ENCODE results near the gene MAST4. TPM values are rescaled to one million over a fixed set of nuclear protein-coding genes. Genes with fewer than 3 reads are reported as not detected.
"Not testable (repeated sequence)": the region's sequence is repeated elsewhere in the genome, so short reads cannot be mapped to it uniquely, and the experiment has no call there.

The MAST4 gene
- total RNA-seq, 1 donor, result 12.7 TPM

GRCh38 chr5:66747607-66748006 is 151.4 kb downstream of the MAST4 start:
- TF ChIP-seq, protein P1, sequence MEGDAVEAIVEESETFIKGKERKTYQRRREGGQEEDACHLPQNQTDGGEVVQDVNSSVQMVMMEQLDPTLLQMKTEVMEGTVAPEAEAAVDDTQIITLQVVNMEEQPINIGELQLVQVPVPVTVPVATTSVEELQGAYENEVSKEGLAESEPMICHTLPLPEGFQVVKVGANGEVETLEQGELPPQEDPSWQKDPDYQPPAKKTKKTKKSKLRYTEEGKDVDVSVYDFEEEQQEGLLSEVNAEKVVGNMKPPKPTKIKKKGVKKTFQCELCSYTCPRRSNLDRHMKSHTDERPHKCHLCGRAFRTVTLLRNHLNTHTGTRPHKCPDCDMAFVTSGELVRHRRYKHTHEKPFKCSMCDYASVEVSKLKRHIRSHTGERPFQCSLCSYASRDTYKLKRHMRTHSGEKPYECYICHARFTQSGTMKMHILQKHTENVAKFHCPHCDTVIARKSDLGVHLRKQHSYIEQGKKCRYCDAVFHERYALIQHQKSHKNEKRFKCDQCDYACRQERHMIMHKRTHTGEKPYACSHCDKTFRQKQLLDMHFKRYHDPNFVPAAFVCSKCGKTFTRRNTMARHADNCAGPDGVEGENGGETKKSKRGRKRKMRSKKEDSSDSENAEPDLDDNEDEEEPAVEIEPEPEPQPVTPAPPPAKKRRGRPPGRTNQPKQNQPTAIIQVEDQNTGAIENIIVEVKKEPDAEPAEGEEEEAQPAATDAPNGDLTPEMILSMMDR (IDR thresholded peaks at IDR 0.05; ENCODE audit: extremely low read depth, low read depth, low read length), result no peak
- no peak overlapping the region for H3K4me3 ChIP-seq (ENCODE audit: insufficient read depth, low read length)
- H3K27ac ChIP-seq (ENCODE audit: low read depth, low read length), result no peak overlapping the region
- no peaks in the 10 kb centered on the region for H3K36me3 ChIP-seq (ENCODE audit: insufficient read depth, low read length)
- DNase-seq (ENCODE audit: insufficient read length, low spot score, missing footprints), result no peak
- no peaks in the 10 kb centered on the region for H4K20me1 ChIP-seq (ENCODE audit: insufficient read depth, low read length)
- peaks cover 4% of the 10 kb centered on the region for H3K27me3 ChIP-seq (ENCODE audit: insufficient read depth, low read length)
- H3K9me3 ChIP-seq (ENCODE audit: low read depth, low read length), result no peaks in the 10 kb centered on the region
- H3K4me1 ChIP-seq (ENCODE audit: insufficient read depth, low read length), result no peaks in the 10 kb centered on the region
- no peak overlapping the region for H3K4me2 ChIP-seq (ENCODE audit: insufficient read depth, low read length)
- no peak overlapping the region for H2AFZ ChIP-seq (ENCODE audit: low read length)
- no peaks in the 10 kb centered on the region for H3K79me2 ChIP-seq (ENCODE audit: insufficient read depth, low read length)

DNA sequence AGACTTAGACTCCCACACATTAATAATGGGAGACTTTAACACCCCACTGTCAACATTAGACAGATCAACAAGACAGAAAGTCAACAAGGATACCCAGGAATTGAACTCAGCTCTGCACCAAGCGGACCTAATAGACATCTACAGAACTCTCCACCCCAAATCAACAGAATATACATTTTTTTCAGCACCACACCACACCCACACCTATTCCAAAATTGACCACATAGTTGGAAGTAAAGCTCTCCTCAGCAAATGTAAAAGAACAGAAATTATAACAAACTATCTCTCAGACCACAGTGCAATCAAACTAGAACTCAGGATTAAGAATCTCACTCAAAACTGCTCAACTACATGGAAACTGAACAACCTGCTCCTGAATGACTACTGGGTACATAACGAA is 156.5 kb downstream of the MAST4 start:
- H3K27ac ChIP-seq (ENCODE audit: low read depth, low read length); H3K9me3 ChIP-seq (ENCODE audit: low read depth, low read length); H3K4me3 ChIP-seq (ENCODE audit: insufficient read depth, low read length); H3K4me2 ChIP-seq (ENCODE audit: insufficient read depth, low read length); H3K36me3 ChIP-seq (ENCODE audit: insufficient read depth, low read length); H3K4me1 ChIP-seq (ENCODE audit: insufficient read depth, low read length); DNase-seq (ENCODE audit: insufficient read length, low spot score, missing footprints); H4K20me1 ChIP-seq (ENCODE audit: insufficient read depth, low read length); H2AFZ ChIP-seq (ENCODE audit: low read length); H3K79me2 ChIP-seq (ENCODE audit: insufficient read depth, low read length): not testable (repeated sequence)
- peaks cover 11% of the 10 kb centered on the region for H3K27me3 ChIP-seq (ENCODE audit: insufficient read depth, low read length)

DNA sequence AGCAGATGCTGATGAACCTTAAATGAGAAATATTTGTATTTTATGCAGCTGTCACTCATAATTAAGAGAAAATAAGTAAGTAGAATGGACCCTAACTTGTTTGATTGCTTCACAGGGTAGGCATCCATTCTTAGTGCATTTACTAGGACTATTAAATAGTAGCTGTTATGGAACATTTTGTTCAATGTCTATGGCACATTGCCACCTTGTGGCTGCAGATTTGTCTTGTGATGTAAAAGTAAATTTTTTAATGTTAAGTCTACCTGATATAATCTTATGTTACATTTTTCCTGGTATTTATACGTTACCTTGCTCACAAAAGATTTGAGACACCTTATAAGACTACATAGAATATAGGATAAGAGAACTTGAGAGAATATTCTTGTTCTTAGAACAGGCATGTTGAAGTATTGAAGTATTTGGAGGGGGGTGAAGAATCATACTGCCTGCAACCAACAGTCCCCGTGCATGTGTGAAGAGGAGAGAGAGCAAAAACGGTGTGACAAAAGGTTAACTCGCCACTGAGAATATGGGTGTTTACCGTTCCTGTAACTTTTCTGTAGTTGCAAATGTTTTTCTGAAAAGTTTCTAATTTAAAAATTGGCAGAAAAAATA is 161.1 kb downstream of the MAST4 start:
- Histone ChIP-seq H3K36me3 (ENCODE audit: insufficient read depth, low read length) (no peaks in the 10 kb centered on the region), H2AFZ (ENCODE audit: low read length) (no peak overlapping the region), H3K9me3 (ENCODE audit: low read depth, low read length) (no peaks in the 10 kb centered on the region), H3K79me2 (ENCODE audit: insufficient read depth, low read length) (no peaks in the 10 kb centered on the region), H3K27ac (ENCODE audit: low read depth, low read length) (no peak overlapping the region), H3K4me3 (ENCODE audit: insufficient read depth, low read length) (no peak overlapping the region), H3K4me2 (ENCODE audit: insufficient read depth, low read length) (no peak overlapping the region), H3K4me1 (ENCODE audit: insufficient read depth, low read length) (no peaks in the 10 kb centered on the region), H4K20me1 (ENCODE audit: insufficient read depth, low read length) (no peaks in the 10 kb centered on the region), H3K27me3 (ENCODE audit: insufficient read depth, low read length) (peaks cover 15% of the 10 kb centered on the region)
- no peak for DNase-seq (ENCODE audit: insufficient read length, low spot score, missing footprints)
- TF ChIP-seq, protein P1 (IDR thresholded peaks at IDR 0.05; ENCODE audit: extremely low read depth, low read depth, low read length), result peak; percentile 47

DNA sequence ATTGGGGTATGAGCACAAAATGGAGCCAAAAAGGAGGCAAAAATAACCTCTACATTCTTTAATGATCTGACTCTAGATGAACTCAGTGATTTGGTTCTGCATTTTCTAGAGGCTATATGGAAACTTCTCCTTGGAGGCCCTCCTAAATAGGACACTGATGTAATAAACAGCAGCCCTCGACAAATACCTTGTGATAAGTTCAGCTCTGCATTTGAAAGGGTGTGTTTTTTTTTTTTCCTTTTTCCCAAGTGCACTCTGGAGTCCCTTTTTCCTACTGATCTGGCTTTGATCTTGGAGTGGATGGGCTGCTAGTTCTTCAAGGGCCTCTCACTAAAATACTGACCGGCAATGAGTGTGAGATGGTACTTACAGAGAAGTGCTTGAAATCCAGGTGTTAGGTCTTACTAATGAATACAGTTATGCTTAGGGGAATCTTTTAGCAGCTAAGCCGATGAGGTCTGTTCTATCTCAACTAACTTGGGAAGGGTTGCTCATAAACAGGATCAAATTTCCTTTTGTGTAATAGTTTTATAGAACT is 161.7 kb downstream of the MAST4 start:
- Histone ChIP-seq H3K4me3 (ENCODE audit: insufficient read depth, low read length) (no peak overlapping the region), H3K27ac (ENCODE audit: low read depth, low read length) (no peak overlapping the region), H3K27me3 (ENCODE audit: insufficient read depth, low read length) (peaks cover 15% of the 10 kb centered on the region), H2AFZ (ENCODE audit: low read length) (no peak overlapping the region), H3K4me1 (ENCODE audit: insufficient read depth, low read length) (no peaks in the 10 kb centered on the region), H3K9me3 (ENCODE audit: low read depth, low read length) (no peaks in the 10 kb centered on the region), H3K4me2 (ENCODE audit: insufficient read depth, low read length) (no peak overlapping the region), H3K36me3 (ENCODE audit: insufficient read depth, low read length) (no peaks in the 10 kb centered on the region), H3K79me2 (ENCODE audit: insufficient read depth, low read length) (no peaks in the 10 kb centered on the region), H4K20me1 (ENCODE audit: insufficient read depth, low read length) (no peaks in the 10 kb centered on the region)
- TF ChIP-seq, protein P1 (IDR thresholded peaks at IDR 0.05; ENCODE audit: extremely low read depth, low read depth, low read length), result no peak
- DNase-seq (ENCODE audit: insufficient read length, low spot score, missing footprints), result no peak
